MM.1S (cell line): ENCODE measurements around the gene ABCB8.

Experiments used
- EZH2 ChIP-seq: fragments of 300-600 bp; sonication (generic); optimal IDR thresholded peaks from 2 replicates; pipeline ENCODE3; 2017; ENCODE audit warnings: low read depth, mild to moderate bottlenecking, antibody characterized with exemption, low read length, mixed read lengths
- EZH2phosphoT487 ChIP-seq: fragments of 300-600 bp; sonication (generic); IDR thresholded peaks from 2 replicates; pipeline ENCODE4 v1.6.1; 2018; ENCODE audit warnings: antibody characterized with exemption, low read length
- TF ChIP-seq, protein P1 (sequence below): fragments of 300-600 bp; sonication (generic); IDR thresholded peaks from 2 replicates; pipeline ENCODE4 v1.5.1; 2016; ENCODE audit warnings: antibody characterized with exemption, low read length, mixed read lengths

DNA sequence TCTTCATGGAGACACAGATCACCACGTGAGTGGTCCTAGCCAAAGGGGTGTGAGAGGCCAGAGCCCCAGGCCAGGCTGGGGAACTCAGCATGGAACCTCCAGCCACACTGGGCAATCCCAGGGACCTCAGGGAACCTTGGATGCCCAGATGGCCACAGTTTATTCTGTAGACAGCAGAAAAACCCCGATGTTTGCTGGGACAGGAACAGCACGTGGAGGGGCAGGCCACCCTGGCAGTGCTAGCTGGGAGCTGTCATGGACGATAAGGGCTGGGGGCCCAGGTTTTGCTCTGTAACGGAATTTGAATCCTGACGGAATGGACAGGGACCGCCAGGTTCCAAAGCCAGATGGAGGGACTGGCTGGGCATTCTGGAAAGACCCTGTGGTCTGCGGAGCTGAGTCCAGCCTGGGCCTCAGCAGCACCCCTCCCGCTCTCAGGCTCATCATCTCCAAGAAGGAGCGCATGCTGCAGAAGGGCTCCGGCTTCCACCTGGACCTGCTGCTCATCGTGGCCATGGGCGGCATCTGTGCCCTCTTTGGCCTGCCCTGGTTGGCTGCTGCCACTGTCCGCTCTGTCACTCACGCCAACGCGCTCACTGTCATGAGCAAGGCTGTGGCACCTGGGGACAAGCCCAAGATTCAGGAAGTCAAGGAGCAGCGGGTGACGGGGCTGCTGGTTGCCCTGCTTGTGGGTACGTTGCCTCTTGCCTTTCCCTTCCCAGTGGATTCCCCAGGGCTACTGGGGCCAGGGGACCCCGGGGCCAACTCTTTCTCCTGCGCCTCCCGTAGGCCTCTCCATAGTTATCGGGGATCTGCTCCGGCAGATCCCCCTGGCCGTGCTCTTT, 46.8 kb downstream of the ABCB8 start:
- TF ChIP-seq, protein P1, sequence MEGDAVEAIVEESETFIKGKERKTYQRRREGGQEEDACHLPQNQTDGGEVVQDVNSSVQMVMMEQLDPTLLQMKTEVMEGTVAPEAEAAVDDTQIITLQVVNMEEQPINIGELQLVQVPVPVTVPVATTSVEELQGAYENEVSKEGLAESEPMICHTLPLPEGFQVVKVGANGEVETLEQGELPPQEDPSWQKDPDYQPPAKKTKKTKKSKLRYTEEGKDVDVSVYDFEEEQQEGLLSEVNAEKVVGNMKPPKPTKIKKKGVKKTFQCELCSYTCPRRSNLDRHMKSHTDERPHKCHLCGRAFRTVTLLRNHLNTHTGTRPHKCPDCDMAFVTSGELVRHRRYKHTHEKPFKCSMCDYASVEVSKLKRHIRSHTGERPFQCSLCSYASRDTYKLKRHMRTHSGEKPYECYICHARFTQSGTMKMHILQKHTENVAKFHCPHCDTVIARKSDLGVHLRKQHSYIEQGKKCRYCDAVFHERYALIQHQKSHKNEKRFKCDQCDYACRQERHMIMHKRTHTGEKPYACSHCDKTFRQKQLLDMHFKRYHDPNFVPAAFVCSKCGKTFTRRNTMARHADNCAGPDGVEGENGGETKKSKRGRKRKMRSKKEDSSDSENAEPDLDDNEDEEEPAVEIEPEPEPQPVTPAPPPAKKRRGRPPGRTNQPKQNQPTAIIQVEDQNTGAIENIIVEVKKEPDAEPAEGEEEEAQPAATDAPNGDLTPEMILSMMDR, result no peak
- TF ChIP-seq EZH2 (no peak), EZH2phosphoT487 (no peak)
